ENCODE data around the gene PAK3. TPM values are rescaled to one million over a fixed set of nuclear protein-coding genes. Genes with fewer than 3 reads are reported as not detected.

Gene PAK3
- total RNA-seq (2021; ENCODE audit: unreplicated experiment) = not detected
- polyA plus RNA-seq (2012) = not detected in 2 replicates
- Bru-seq, nascent RNA = percentile 1 among the genes with signal in this experiment
- BruChase-seq, experiment 1, labeled RNA remaining after a 6-hour chase = not detected
- BruChase-seq, experiment 2, labeled RNA remaining after a 2-hour chase = percentile 1 among the genes with signal in this experiment
- long read RNA-seq = 0 reads

DNA sequence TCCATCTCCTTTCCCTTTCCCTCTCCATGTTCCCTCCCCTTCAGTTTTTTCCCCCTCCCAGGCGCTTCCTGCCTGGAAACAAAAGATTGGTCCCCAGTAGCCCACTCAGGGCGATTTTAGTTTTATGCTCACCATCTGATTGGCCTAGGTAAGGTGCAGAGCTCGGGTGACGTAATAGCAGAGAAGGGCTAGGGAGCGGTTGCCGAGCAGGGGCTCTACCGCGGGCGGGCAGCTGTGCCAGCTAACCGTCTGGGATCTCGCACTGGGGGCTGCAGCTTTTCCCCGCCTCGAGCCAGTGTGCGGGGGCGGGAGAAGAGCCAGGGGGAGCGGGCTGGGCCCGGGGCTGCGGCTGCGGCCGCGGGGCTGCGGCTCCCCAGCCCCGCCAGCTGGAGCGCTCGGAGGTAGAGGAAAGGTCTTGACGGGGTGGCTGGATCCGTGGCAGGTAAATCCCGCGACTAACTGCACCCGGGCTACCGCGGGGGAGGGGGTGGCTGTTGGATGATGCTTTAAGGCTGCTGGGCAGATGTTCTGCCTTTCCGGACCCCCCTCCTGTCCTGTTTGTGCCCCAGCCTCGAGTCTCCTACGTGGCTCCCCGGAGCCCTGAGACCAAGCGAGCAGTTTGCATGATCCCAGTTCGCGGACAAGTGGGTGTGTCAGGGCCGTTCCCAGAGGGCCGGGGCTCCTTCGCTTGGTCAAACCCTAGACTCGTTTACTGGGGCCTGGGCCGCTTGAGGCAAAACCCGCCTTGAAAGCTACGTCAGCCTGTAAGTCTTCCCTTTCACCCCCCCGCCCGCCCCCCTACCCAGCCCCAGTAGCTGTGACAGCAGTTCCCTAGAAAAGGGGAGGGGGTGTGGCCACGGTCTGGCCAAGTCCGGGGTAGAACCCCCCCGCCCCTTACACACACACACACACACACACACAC is at the start of gene PAK3:
Gene PAK3, plus strand, starts transcription at position 218 of the 922 bp plus-strand sequence. CDS start 26,913 bp downstream, outside the sequence.
- no peaks in the 10 kb centered on the region for H3K9me3 ChIP-seq (ENCODE audit: control insufficient read depth in 1 of 2, insufficient read depth in 1 of 2, low read depth in 1 of 2, low read length in 2 of 2)
- RAD21 ChIA-PET (ENCODE audit: low non-redundant PET in 1 of 2, low total read pairs in 2 of 2, uncharacterized antibody in 2 of 2, unreplicated experiment in 2 of 2) = no interaction called here
- DNase-seq (ENCODE audit: low read depth, low spot score) (no peak), ATAC-seq (no peak)
- H3K9ac ChIP-seq (ENCODE audit: low read length) = no peak within 1 kb of the TSS
- no peak within 1 kb of the TSS for H3K4me2 ChIP-seq (ENCODE audit: low read length)
- no TSS peak for BruUV-seq (replicated peaks)
- no peaks in the 10 kb centered on the region for H4K20me1 ChIP-seq (ENCODE audit: insufficient read depth)
- H3K9me2 ChIP-seq (ENCODE audit: insufficient read depth) = no peaks in the 10 kb centered on the region
- no peaks in the 10 kb centered on the region for H3K36me3 ChIP-seq (ENCODE audit: control insufficient read depth in 1 of 2, insufficient read depth in 2 of 2, low read length in 2 of 2)
- H3K79me2 ChIP-seq (ENCODE audit: insufficient read depth, low read length) = no peaks in the 10 kb centered on the region
- TF ChIP-seq EZH2 (IDR thresholded peaks at IDR 0.05) = no peak
- no peak for TF ChIP-seq JUND (IDR thresholded peaks at IDR 0.05)
- TF ChIP-seq POLR2A (IDR thresholded peaks at IDR 0.05; ENCODE audit: borderline replicate concordance, extremely low read depth, insufficient read depth, insufficient read length) = no peak
- no peak for TF ChIP-seq ELF1 (IDR thresholded peaks at IDR 0.05; ENCODE audit: borderline replicate concordance, low read depth)
- no peak for TF ChIP-seq REST (IDR thresholded peaks at IDR 0.05; ENCODE audit: low read depth)
- TF ChIP-seq SP1 (IDR thresholded peaks at IDR 0.05; ENCODE audit: low read depth) = no peak
- TF ChIP-seq, protein P1, sequence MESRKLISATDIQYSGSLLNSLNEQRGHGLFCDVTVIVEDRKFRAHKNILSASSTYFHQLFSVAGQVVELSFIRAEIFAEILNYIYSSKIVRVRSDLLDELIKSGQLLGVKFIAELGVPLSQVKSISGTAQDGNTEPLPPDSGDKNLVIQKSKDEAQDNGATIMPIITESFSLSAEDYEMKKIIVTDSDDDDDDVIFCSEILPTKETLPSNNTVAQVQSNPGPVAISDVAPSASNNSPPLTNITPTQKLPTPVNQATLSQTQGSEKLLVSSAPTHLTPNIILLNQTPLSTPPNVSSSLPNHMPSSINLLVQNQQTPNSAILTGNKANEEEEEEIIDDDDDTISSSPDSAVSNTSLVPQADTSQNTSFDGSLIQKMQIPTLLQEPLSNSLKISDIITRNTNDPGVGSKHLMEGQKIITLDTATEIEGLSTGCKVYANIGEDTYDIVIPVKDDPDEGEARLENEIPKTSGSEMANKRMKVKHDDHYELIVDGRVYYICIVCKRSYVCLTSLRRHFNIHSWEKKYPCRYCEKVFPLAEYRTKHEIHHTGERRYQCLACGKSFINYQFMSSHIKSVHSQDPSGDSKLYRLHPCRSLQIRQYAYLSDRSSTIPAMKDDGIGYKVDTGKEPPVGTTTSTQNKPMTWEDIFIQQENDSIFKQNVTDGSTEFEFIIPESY (IDR thresholded peaks at IDR 0.05; ENCODE audit: extremely low read depth, insufficient replicate concordance, low read length) = no peak
- no peak for TF ChIP-seq FOSL1 (IDR thresholded peaks at IDR 0.05; ENCODE audit: low read depth)
- no peak for TF ChIP-seq POLR2AphosphoS5 (IDR thresholded peaks at IDR 0.05; ENCODE audit: low read depth, low read length)
- TF ChIP-seq EGR1 (IDR thresholded peaks at IDR 0.05; ENCODE audit: low read depth) = no peak
- no peak for TF ChIP-seq CEBPB (IDR thresholded peaks at IDR 0.05; ENCODE audit: low read depth)
- TF ChIP-seq SRF (IDR thresholded peaks at IDR 0.05; ENCODE audit: low read depth) = no peak
- TF ChIP-seq, protein P2, sequence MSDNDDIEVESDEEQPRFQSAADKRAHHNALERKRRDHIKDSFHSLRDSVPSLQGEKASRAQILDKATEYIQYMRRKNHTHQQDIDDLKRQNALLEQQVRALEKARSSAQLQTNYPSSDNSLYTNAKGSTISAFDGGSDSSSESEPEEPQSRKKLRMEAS (IDR thresholded peaks at IDR 0.05) = no peak
- TF ChIP-seq RAD21 (IDR thresholded peaks at IDR 0.05; ENCODE audit: low read depth) = no peak
- no peak for TF ChIP-seq ZNF274 (IDR thresholded peaks at IDR 0.05; ENCODE audit: low read depth, low read length)
- intact Hi-C loops (cut with micrococcal nuclease) = no loop called here
- CTCF ChIA-PET = no interaction called here
- H3K4me3 ChIP-seq (replicated peaks in 1 of 2; ENCODE audit: low read depth in 1 of 2, low read length in 2 of 2) = no peak within 1 kb of the TSS
- no peaks in the 10 kb centered on the region for H3K27me3 ChIP-seq (ENCODE audit: insufficient read depth, low read length)
- H3K4me1 ChIP-seq (ENCODE audit: control insufficient read depth in 1 of 2, insufficient read depth in 2 of 2, low read length in 2 of 2) = no peaks in the 10 kb centered on the region
- H2AFZ ChIP-seq (ENCODE audit: low read depth, low read length, poor library complexity, severe bottlenecking) = no peak within 1 kb of the TSS
- H3K27ac ChIP-seq (ENCODE audit: low read depth, low read length) = no peak within 1 kb of the TSS
- POLR2A ChIA-PET = no interaction called here
